H9 (cell line): ENCODE results near the gene MCHR1. TPM values are rescaled to one million over a fixed set of nuclear protein-coding genes. Genes with fewer than 3 reads are reported as not detected.
A peak's percentile ranks its signal among the peaks of the same experiment; 100 is the strongest.

Experiments
- DNase-seq: peaks from one replicate; pipeline ENCODE4 v3.0.0-alpha.2; 2017
- H2AFZ ChIP-seq: one replicate; pipeline ENCODE4 v1.6.1; 2013; ENCODE audit warnings: mild to moderate bottlenecking, low read length, control low read depth, moderate library complexity
- H2AK5ac ChIP-seq: 2 replicates; pipeline ENCODE4 v1.6.1; 2013; ENCODE audit warnings: low read length, control low read depth, mixed read lengths; ENCODE audit not compliant: insufficient read length
- H2BK120ac ChIP-seq: one replicate; pipeline ENCODE4 v1.6.1; 2013; ENCODE audit warnings: low read depth, mild to moderate bottlenecking, low read length, control low read depth, inconsistent platforms; ENCODE audit not compliant: poor library complexity, severe bottlenecking
- H2BK12ac ChIP-seq: 2 replicates; pipeline ENCODE4 v1.6.1; 2013; ENCODE audit warnings: low read length, control low read depth, mixed read lengths, low read depth; ENCODE audit not compliant: insufficient read length
- H2BK15ac ChIP-seq: 2 replicates; pipeline ENCODE4 v1.6.1; 2013; ENCODE audit warnings: low read depth, low read length, control low read depth
- H2BK20ac ChIP-seq: one replicate; pipeline ENCODE4 v1.6.1; 2013; ENCODE audit warnings: low read depth, mild to moderate bottlenecking, low read length, control low read depth, inconsistent platforms; ENCODE audit not compliant: poor library complexity, severe bottlenecking
- H2BK5ac ChIP-seq: 2 replicates; pipeline ENCODE4 v1.6.1; 2013; ENCODE audit warnings: low read length, control low read depth, mixed read lengths; ENCODE audit not compliant: insufficient read length
- H3K14ac ChIP-seq: 2 replicates; pipeline ENCODE4 v1.6.1; 2013; ENCODE audit warnings: low read length, control low read depth; ENCODE audit not compliant: insufficient read depth
- H3K18ac ChIP-seq: 2 replicates; pipeline ENCODE4 v1.6.1; 2013; ENCODE audit warnings: low read depth, mild to moderate bottlenecking, mixed read lengths, low read length, control low read depth; ENCODE audit not compliant: insufficient read length
- H3K23ac ChIP-seq: 2 replicates; pipeline ENCODE4 v1.6.1; 2013; ENCODE audit warnings: low read length, control low read depth, mixed read lengths, low read depth; ENCODE audit not compliant: insufficient read length
- H3K23me2 ChIP-seq: 2 replicates; pipeline ENCODE4 v1.6.1; 2013; ENCODE audit warnings: low read depth, mild to moderate bottlenecking, mixed read lengths, low read length, control low read depth; ENCODE audit not compliant: insufficient read length, poor library complexity, severe bottlenecking
- H3K27ac ChIP-seq: 2 replicates; pipeline ENCODE4 v1.5.1; 2013; ENCODE audit warnings: low read length, control low read depth, mixed read lengths, low read depth; ENCODE audit not compliant: insufficient read length
- H3K27me3 ChIP-seq: 2 replicates; pipeline ENCODE4 v1.6.1; 2013; ENCODE audit warnings: low read length, control low read depth, inconsistent platforms; ENCODE audit not compliant: insufficient read depth
- H3K4ac ChIP-seq: 2 replicates; pipeline ENCODE4 v1.6.1; 2013; ENCODE audit warnings: low read depth, mild to moderate bottlenecking, control low read depth, inconsistent platforms, low read length, moderate library complexity
- H3K4me1 ChIP-seq: 2 replicates; pipeline ENCODE4 v1.6.1; 2013; ENCODE audit warnings: low read length, control low read depth, inconsistent platforms; ENCODE audit not compliant: insufficient read depth
- H3K4me2 ChIP-seq: 2 replicates; pipeline ENCODE4 v1.6.1; 2013; ENCODE audit warnings: low read length, control low read depth, mixed read lengths; ENCODE audit not compliant: insufficient read length, insufficient read depth
- H3K56ac ChIP-seq: 2 replicates; pipeline ENCODE4 v1.6.1; 2013; ENCODE audit warnings: low read depth, mild to moderate bottlenecking, mixed read lengths, low read length, control low read depth; ENCODE audit not compliant: insufficient read length
- H3K79me1 ChIP-seq: 2 replicates; pipeline ENCODE4 v1.6.1; 2013; ENCODE audit warnings: low read depth, mild to moderate bottlenecking, moderate library complexity, low read length, control low read depth, inconsistent platforms; ENCODE audit not compliant: insufficient read depth, poor library complexity, severe bottlenecking
- H3K79me2 ChIP-seq: 2 replicates; pipeline ENCODE4 v1.6.1; 2013; ENCODE audit warnings: low read length, control low read depth, inconsistent platforms; ENCODE audit not compliant: insufficient read depth
- H3K9ac ChIP-seq: 2 replicates; pipeline ENCODE4 v1.6.1; 2013; ENCODE audit warnings: low read length, control low read depth, mixed read lengths; ENCODE audit not compliant: insufficient read length; ENCODE audit errors: extremely low read depth
- H3K9me3 ChIP-seq: one replicate; pipeline ENCODE4 v1.6.1; 2013; ENCODE audit warnings: low read depth, low read length, inconsistent platforms; ENCODE audit not compliant: control insufficient read depth
- H3T11ph ChIP-seq: one replicate; pipeline ENCODE4 v1.6.1; 2013; ENCODE audit warnings: mild to moderate bottlenecking, low read length, control low read depth, inconsistent platforms
- H4K20me1 ChIP-seq: one replicate; pipeline ENCODE4 v1.6.1; 2013; ENCODE audit not compliant: control insufficient read depth, insufficient read length, insufficient read depth
- H4K5ac ChIP-seq: 2 replicates; pipeline ENCODE4 v1.6.1; 2013; ENCODE audit warnings: low read depth, mild to moderate bottlenecking, mixed read lengths, low read length, control low read depth; ENCODE audit not compliant: insufficient read length
- H4K8ac ChIP-seq: replicated peaks from 2 replicates; pipeline ENCODE4 v1.6.1; 2013; ENCODE audit warnings: low read length, control low read depth, mixed read lengths, low read depth; ENCODE audit not compliant: insufficient read length
- H4K91ac ChIP-seq: 2 replicates; pipeline ENCODE4 v1.6.1; 2013; ENCODE audit warnings: low read depth, mild to moderate bottlenecking, moderate library complexity, mixed read lengths, low read length, control low read depth; ENCODE audit not compliant: insufficient read length
- H3K27ac Mint-ChIP-seq, 3 experiments: 2 replicates in 2 of 3; 3 replicates in 1 of 3; pipeline ENCODE4 v1.8.0; 2020 to 2021; ENCODE audit warnings: mixed read lengths in 3 of 3, mild to moderate bottlenecking in 1 of 3, moderate library complexity in 1 of 3
- H3K27me3 Mint-ChIP-seq: 2 replicates; pipeline ENCODE4 v1.8.0; 2021; ENCODE audit warnings: low read depth, mild to moderate bottlenecking, moderate library complexity, mixed read lengths
- H3K36me3 Mint-ChIP-seq, 3 experiments: 2 replicates in 2 of 3; 3 replicates in 1 of 3; pipeline ENCODE4 v1.8.0; 2020 to 2021; ENCODE audit warnings: low read depth in 3 of 3, mixed read lengths in 3 of 3; ENCODE audit not compliant: insufficient read depth in 1 of 3
- H3K4me1 Mint-ChIP-seq, 2 experiments: 2 replicates each; pipeline ENCODE4 v1.8.0; 2020; ENCODE audit warnings: mixed read lengths in 2 of 2
- H3K4me3 Mint-ChIP-seq, 2 experiments: 2 replicates in 1 of 2; 3 replicates in 1 of 2; pipeline ENCODE4 v1.8.0; 2020 to 2021; ENCODE audit warnings: mild to moderate bottlenecking in 2 of 2, mixed read lengths in 2 of 2, moderate library complexity in 1 of 2
- H3K9me3 Mint-ChIP-seq, 2 experiments: 2 replicates in 1 of 2; 3 replicates in 1 of 2; pipeline ENCODE4 v1.8.0; 2020; ENCODE audit warnings: mild to moderate bottlenecking in 2 of 2, mixed read lengths in 2 of 2, moderate library complexity in 1 of 2
- CTCF ChIP-seq: fragments of 200-600 bp; sonication (generic); conservative IDR thresholded peaks from 3 replicates; pipeline ENCODE4 v1.8.0; 2021; ENCODE audit warnings: antibody characterized with exemption, mild to moderate bottlenecking
- whole genome bisulfite sequencing: extraction: QIAGEN DNeasy Blood & Tissue Kit; methylation state at CpG from one replicate; pipeline ENCODE4 v1.1.7; 2013; ENCODE audit warnings: missing lambda C conversion rate, low lambda C conversion rate, mixed read lengths; ENCODE audit not compliant: insufficient read length; ENCODE audit errors: extremely low coverage; 5-methylcytosine and 5-hydroxymethylcytosine counted together
- total RNA-seq: library from RNA; stranded (reverse); gene quantifications from 2 replicates; pipeline ENCODE4 v1.2.1, GENCODE V29; 2021

MCHR1 gene
- total RNA-seq, 1 experiment from 2014 or later = 2.9 TPM

DNA sequence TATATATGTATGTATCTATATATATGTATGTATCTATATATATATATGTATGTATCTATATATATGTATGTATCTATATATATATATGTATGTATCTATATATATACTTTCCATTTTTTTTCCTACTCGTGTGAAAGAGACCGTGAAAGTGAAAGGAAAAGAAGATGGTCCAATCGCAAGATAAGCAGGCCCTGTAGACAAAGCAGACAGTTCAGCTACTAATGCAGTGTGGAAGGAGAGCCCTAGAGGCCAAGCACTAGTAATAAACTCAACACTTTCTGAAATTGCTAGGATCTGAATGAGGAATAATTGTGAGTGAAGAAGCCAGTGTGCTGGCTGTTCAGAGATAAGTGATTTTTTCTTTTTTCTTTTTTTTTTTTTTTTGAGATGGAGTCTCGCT, 47.2 kb downstream of the MCHR1 start:
- Histone ChIP-seq H4K20me1 (no peaks in the 10 kb centered on the region), H2BK20ac (no peak overlapping the region), H2BK15ac (no peak overlapping the region), H2BK12ac (no peak overlapping the region), H4K91ac (no peak overlapping the region), H3K14ac (no peak overlapping the region), H2AK5ac (no peak overlapping the region), H3K23me2 (no peaks in the 10 kb centered on the region), H3K9me3 (no peaks in the 10 kb centered on the region), H2BK5ac (no peak overlapping the region), H4K5ac (no peak overlapping the region), H2AFZ (no peak overlapping the region), H3T11ph (no peak overlapping the region), H3K4me1 (no peaks in the 10 kb centered on the region; the same call in 1 of the 2 replicates), H3K4ac (no peak overlapping the region), H3K56ac (no peak overlapping the region), H3K79me1 (no peaks in the 10 kb centered on the region), H3K4me2 (no peak overlapping the region), H3K23ac (no peak overlapping the region), H3K9ac (no peak overlapping the region), H3K27me3 (no peaks in the 10 kb centered on the region), H4K8ac (no peak overlapping the region), H3K27ac (peak overlapping the region; percentile 42), H3K18ac (no peak overlapping the region), H3K79me2 (no peaks in the 10 kb centered on the region), H2BK120ac (no peak overlapping the region)
- no peak overlapping the region; a peak in 1 of 5 replicates for H3K4me3 Mint-ChIP-seq
- no peak for DNase-seq
- TF ChIP-seq CTCF = 0 out of 3 replicates have a peak, but pooled peaks have one; percentile 12
- peaks cover 0 to 3% of the 10 kb centered on the region in 2 experiments; a peak in 2 of 5 replicates for H3K9me3 Mint-ChIP-seq
- no CpG with 5 or more reads among the region's 4 CpGs for WGBS
- H3K4me1 Mint-ChIP-seq = peaks cover 33 to 39% of the 10 kb centered on the region in 2 experiments
- peak overlapping the region; percentile 74 to 82 (median 80); a peak in 4 of 7 replicates for H3K27ac Mint-ChIP-seq
- H3K27me3 Mint-ChIP-seq = no peaks in the 10 kb centered on the region
- H3K36me3 Mint-ChIP-seq = no peaks in the 10 kb centered on the region; a peak in 2 of 7 replicates
